DMS79 (cell line): ENCODE measurements around the gene CC2D1B.

Experiments
- DNase-seq: peaks from one replicate; lab custom pipeline; 2025; lab: John Stamatoyannopoulos, UW

Gene CC2D1B

GRCh38 chr1:52305417-52306226, 60.4 kb downstream of the CC2D1B start:
- DNase-seq: no peak
